ENCODE data around the gene INSM2. TPM values are rescaled to one million over a fixed set of nuclear protein-coding genes. Genes with fewer than 3 reads are reported as not detected.

Gene INSM2
- total and polyA plus RNA-seq, 2 donors (not counting 1 experiment from before 2014, with no cell fraction given): not detected

DNA sequence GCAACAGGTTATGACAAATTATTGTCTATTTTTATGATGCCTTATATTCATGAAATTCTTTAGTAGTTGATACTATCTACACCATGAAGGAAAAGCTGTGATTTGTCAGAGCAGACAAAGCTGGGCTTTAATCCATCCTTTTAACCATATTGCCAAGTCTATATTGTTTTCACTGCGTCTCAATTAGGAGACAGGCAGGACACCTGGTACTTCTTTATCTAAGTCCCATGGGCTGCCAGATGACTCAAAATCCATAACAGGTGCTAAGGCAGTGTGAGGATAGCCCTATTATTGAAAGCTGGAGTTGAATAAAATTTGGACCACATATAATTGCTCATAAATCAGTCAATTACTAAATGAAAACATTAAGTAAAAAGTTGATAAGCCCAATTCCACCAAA lies 22.6 kb downstream of the INSM2 start:
- no peak for TF ChIP-seq EZH2 (IDR thresholded peaks at IDR 0.05; ENCODE audit: low read length, missing control alignments)
- TF ChIP-seq, protein P1, sequence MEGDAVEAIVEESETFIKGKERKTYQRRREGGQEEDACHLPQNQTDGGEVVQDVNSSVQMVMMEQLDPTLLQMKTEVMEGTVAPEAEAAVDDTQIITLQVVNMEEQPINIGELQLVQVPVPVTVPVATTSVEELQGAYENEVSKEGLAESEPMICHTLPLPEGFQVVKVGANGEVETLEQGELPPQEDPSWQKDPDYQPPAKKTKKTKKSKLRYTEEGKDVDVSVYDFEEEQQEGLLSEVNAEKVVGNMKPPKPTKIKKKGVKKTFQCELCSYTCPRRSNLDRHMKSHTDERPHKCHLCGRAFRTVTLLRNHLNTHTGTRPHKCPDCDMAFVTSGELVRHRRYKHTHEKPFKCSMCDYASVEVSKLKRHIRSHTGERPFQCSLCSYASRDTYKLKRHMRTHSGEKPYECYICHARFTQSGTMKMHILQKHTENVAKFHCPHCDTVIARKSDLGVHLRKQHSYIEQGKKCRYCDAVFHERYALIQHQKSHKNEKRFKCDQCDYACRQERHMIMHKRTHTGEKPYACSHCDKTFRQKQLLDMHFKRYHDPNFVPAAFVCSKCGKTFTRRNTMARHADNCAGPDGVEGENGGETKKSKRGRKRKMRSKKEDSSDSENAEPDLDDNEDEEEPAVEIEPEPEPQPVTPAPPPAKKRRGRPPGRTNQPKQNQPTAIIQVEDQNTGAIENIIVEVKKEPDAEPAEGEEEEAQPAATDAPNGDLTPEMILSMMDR (conservative IDR thresholded peaks at IDR 0.05 in 1 of 2, IDR thresholded peaks at IDR 0.05 in 1 of 2; ENCODE audit: low read depth in 1 of 2, low read length in 2 of 2): no peak
- H3K79me2 ChIP-seq (ENCODE audit: control insufficient read depth, insufficient read depth, low read length): no peaks in the 10 kb centered on the region
- no peaks in the 10 kb centered on the region for H3K4me1 ChIP-seq (ENCODE audit: control insufficient read depth, extremely low read depth, insufficient read depth, low read length)
- no peak overlapping the region for H3K27ac ChIP-seq (ENCODE audit: insufficient read depth, low read length)
- H2AFZ ChIP-seq (ENCODE audit: low read length): no peak overlapping the region
- H4K20me1 ChIP-seq (ENCODE audit: control insufficient read depth, extremely low read depth, insufficient read depth, low read length): no peaks in the 10 kb centered on the region
- H3K9me3 ChIP-seq (ENCODE audit: control insufficient read depth, insufficient read depth, low read depth, low read length): no peaks in the 10 kb centered on the region
- no peak overlapping the region for H3K9ac ChIP-seq (ENCODE audit: insufficient read depth, low read length)
- no peaks in the 10 kb centered on the region for H3K36me3 ChIP-seq (ENCODE audit: control insufficient read depth, insufficient read depth, low read length)
- no peaks in the 10 kb centered on the region for H3K27me3 ChIP-seq (ENCODE audit: control insufficient read depth, insufficient read depth, low read length)
- H3K4me3 ChIP-seq (replicated peaks in 1 of 4; ENCODE audit: control extremely low read depth in 1 of 4, insufficient read depth in 1 of 4, low read depth in 3 of 4, low read length in 4 of 4): no peak overlapping the region
- DNase-seq (ENCODE audit: low read depth in 2 of 2): no peak
- H3K4me2 ChIP-seq (ENCODE audit: extremely low read depth, insufficient read depth, low read length): no peak overlapping the region

DNA sequence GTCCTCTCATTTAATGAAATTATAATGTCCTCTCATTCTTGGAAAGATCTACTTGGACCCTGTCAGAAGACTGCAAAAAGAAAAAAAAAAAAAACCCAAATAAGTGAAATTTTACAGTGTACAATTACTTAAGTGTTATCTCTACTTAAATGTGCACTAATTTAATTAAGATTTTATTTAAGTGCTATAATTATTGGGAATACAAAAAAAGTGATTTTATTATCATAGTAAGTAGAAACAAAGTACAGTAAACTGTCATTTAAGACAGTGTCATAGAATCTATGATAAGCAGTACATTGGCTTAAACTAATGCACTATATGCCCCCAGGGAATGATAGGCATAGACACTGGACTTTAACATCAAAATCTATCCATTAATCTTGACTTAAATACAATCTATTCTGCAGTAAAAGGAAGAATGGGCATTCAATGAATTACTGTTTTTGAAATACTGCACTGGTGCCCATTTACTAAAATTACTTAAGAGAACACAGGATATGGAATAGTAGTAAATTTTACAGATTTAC lies 23.3 kb downstream of the INSM2 start:
- Histone ChIP-seq H3K27ac (ENCODE audit: insufficient read depth, low read length) (no peak overlapping the region), H3K9ac (ENCODE audit: insufficient read depth, low read length) (no peak overlapping the region), H4K20me1 (ENCODE audit: control insufficient read depth, extremely low read depth, insufficient read depth, low read length) (no peaks in the 10 kb centered on the region), H3K79me2 (ENCODE audit: control insufficient read depth, insufficient read depth, low read length) (no peaks in the 10 kb centered on the region), H3K36me3 (ENCODE audit: control insufficient read depth, insufficient read depth, low read length) (no peaks in the 10 kb centered on the region), H3K9me3 (ENCODE audit: control insufficient read depth, insufficient read depth, low read depth, low read length) (no peaks in the 10 kb centered on the region), H3K4me1 (ENCODE audit: control insufficient read depth, extremely low read depth, insufficient read depth, low read length) (no peaks in the 10 kb centered on the region), H3K4me2 (ENCODE audit: extremely low read depth, insufficient read depth, low read length) (no peak overlapping the region), H3K4me3 (replicated peaks in 1 of 4; ENCODE audit: control extremely low read depth in 1 of 4, insufficient read depth in 1 of 4, low read depth in 3 of 4, low read length in 4 of 4) (no peak overlapping the region), H3K27me3 (ENCODE audit: control insufficient read depth, insufficient read depth, low read length) (no peaks in the 10 kb centered on the region), H2AFZ (ENCODE audit: low read length) (no peak overlapping the region)
- no peak for DNase-seq (ENCODE audit: low read depth in 2 of 2)
- no peak for TF ChIP-seq EZH2 (IDR thresholded peaks at IDR 0.05; ENCODE audit: low read length, missing control alignments)
- TF ChIP-seq, protein P1 (conservative IDR thresholded peaks at IDR 0.05 in 1 of 2, IDR thresholded peaks at IDR 0.05 in 1 of 2; ENCODE audit: low read depth in 1 of 2, low read length in 2 of 2): no peak

DNA sequence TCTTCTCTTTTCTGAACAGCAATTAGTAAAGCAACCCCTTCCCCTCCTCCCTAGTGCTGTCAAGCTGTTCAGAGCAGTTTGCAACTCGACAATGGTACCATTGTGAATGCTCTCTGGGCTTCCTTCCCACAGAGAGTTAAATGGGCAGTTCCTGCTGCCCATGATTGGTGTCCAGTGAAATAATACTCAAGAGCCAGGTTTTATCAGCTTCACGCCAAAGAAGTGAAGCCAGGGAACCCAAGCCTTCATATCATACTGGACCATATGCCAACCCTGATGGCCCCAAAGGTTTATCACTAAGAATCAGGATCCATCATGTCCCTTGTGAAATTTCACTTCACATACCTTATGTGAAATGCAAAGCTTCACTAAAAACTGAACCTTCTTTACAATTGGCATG lies 24.7 kb downstream of the INSM2 start:
- Histone ChIP-seq H3K9ac (ENCODE audit: insufficient read depth, low read length) (no peak overlapping the region), H3K27me3 (ENCODE audit: control insufficient read depth, insufficient read depth, low read length) (no peaks in the 10 kb centered on the region), H3K79me2 (ENCODE audit: control insufficient read depth, insufficient read depth, low read length) (no peaks in the 10 kb centered on the region), H2AFZ (ENCODE audit: low read length) (no peak overlapping the region), H3K9me3 (ENCODE audit: control insufficient read depth, insufficient read depth, low read depth, low read length) (no peaks in the 10 kb centered on the region), H4K20me1 (ENCODE audit: control insufficient read depth, extremely low read depth, insufficient read depth, low read length) (no peaks in the 10 kb centered on the region), H3K4me2 (ENCODE audit: extremely low read depth, insufficient read depth, low read length) (no peak overlapping the region), H3K27ac (ENCODE audit: insufficient read depth, low read length) (no peak overlapping the region), H3K36me3 (ENCODE audit: control insufficient read depth, insufficient read depth, low read length) (no peaks in the 10 kb centered on the region), H3K4me3 (replicated peaks in 1 of 4; ENCODE audit: control extremely low read depth in 1 of 4, insufficient read depth in 1 of 4, low read depth in 3 of 4, low read length in 4 of 4) (no peak overlapping the region), H3K4me1 (ENCODE audit: control insufficient read depth, extremely low read depth, insufficient read depth, low read length) (no peaks in the 10 kb centered on the region)
- no peak for DNase-seq (ENCODE audit: low read depth in 2 of 2)
- TF ChIP-seq, protein P1 (conservative IDR thresholded peaks at IDR 0.05 in 1 of 2, IDR thresholded peaks at IDR 0.05 in 1 of 2; ENCODE audit: low read depth in 1 of 2, low read length in 2 of 2): no peak
- no peak for TF ChIP-seq EZH2 (IDR thresholded peaks at IDR 0.05; ENCODE audit: low read length, missing control alignments)
